Activated CD4-positive, alpha-beta T cell treated with anti-CD3 and anti-CD28 coated beads, Interleukin-2, amount 10 ng/mL, durations not matched to agents 24 days and 14 days (primary cell): ENCODE data around the gene DNAH3. TPM values are rescaled to one million over a fixed set of nuclear protein-coding genes. Genes with fewer than 3 reads are reported as not detected.
A peak's percentile ranks its signal among the peaks of the same experiment; 100 is the strongest.
"Not testable (repeated sequence)": the region's sequence is repeated elsewhere in the genome, so short reads cannot be mapped to it uniquely, and the experiment has no call there.

ENCODE experiments used
- DNase-seq: peaks from one replicate; pipeline ENCODE4 v3.0.0; 2022
- H3K27ac Mint-ChIP-seq: one replicate; pipeline ENCODE4 v1.8.0; 2022; ENCODE audit warnings: mild to moderate bottlenecking, mixed read lengths
- H3K27me3 Mint-ChIP-seq: one replicate; pipeline ENCODE4 v1.8.0; 2022; ENCODE audit warnings: mixed read lengths
- H3K36me3 Mint-ChIP-seq: one replicate; pipeline ENCODE4 v1.8.0; 2022; ENCODE audit warnings: low read depth, mild to moderate bottlenecking, mixed read lengths
- H3K4me1 Mint-ChIP-seq: one replicate; pipeline ENCODE4 v1.8.0; 2021; ENCODE audit warnings: mixed read lengths
- H3K4me3 Mint-ChIP-seq: one replicate; pipeline ENCODE4 v1.8.0; 2022; ENCODE audit warnings: mild to moderate bottlenecking, moderate library complexity, mixed read lengths
- H3K9me3 Mint-ChIP-seq: one replicate; pipeline ENCODE4 v1.8.0; 2021; ENCODE audit warnings: mixed read lengths
- intact Hi-C: fragments of 100-400 bp; cut with micrococcal nuclease; formaldehyde crosslinking; loops from one replicate; pipeline ENCODE4 v1.15.1; 2023
- total RNA-seq: library from RNA; stranded (reverse); gene quantifications from 2 replicates; pipeline ENCODE4 v1.2.3, GENCODE V29; 2022

DNAH3 gene, protein sequence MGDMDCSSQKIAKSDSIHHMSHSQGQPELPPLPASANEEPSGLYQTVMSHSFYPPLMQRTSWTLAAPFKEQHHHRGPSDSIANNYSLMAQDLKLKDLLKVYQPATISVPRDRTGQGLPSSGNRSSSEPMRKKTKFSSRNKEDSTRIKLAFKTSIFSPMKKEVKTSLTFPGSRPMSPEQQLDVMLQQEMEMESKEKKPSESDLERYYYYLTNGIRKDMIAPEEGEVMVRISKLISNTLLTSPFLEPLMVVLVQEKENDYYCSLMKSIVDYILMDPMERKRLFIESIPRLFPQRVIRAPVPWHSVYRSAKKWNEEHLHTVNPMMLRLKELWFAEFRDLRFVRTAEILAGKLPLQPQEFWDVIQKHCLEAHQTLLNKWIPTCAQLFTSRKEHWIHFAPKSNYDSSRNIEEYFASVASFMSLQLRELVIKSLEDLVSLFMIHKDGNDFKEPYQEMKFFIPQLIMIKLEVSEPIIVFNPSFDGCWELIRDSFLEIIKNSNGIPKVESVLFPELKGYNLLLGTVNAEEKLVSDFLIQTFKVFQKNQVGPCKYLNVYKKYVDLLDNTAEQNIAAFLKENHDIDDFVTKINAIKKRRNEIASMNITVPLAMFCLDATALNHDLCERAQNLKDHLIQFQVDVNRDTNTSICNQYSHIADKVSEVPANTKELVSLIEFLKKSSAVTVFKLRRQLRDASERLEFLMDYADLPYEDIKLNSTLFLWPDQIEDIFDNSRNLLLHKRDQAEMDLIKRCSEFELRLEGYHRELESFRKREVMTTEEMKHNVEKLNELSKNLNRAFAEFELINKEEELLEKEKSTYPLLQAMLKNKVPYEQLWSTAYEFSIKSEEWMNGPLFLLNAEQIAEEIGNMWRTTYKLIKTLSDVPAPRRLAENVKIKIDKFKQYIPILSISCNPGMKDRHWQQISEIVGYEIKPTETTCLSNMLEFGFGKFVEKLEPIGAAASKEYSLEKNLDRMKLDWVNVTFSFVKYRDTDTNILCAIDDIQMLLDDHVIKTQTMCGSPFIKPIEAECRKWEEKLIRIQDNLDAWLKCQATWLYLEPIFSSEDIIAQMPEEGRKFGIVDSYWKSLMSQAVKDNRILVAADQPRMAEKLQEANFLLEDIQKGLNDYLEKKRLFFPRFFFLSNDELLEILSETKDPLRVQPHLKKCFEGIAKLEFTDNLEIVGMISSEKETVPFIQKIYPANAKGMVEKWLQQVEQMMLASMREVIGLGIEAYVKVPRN (N-terminal part only)
- total RNA-seq = 0.02 TPM in 1 of 2 replicates, not detected in the other

DNA sequence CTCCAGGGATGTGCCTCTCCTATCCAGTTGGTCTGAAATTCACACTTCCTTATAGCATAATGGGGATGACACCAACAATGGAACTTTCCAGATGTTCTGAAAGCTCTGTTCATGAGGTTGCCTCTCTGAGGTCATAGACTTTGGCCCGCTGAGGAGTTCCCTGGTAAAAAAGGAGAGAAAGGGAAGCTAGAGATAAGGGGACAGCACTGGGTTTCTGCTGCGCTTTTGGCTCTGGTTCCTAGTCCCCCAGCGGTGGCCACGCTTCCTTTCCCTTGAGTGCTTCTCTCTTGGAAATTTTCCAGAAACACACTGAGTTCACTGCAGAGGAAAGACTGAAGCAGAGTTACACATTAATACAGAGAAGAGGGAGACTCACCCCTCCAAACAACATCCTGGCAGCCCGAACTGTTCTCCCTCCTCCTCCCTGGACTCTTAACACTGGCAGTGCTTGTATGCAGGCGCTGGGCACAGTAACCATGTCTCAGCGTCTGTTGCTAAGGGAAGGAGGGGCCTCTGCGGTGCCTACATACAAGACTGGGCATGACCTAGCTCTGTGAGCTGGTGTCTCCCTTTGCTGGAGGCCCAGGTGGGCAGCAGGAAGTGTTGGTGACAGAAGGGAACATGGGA is at the start of gene DNAH3:
Gene DNAH3, minus strand, starts transcription at position 472 of the 627 bp plus-strand sequence. CDS start 527 bp downstream, outside the sequence.
- no peak for DNase-seq
- peaks cover 20% of the 10 kb centered on the region for H3K27me3 Mint-ChIP-seq
- no peaks in the 10 kb centered on the region for H3K36me3 Mint-ChIP-seq
- intact Hi-C loops = loop anchor here (10.0 kb wide), 2 partner anchors 124 to 404 kb away; partner anchors contain the start of gene CRYM
- no peaks in the 10 kb centered on the region for H3K4me1 Mint-ChIP-seq
- H3K9me3 Mint-ChIP-seq = no peaks in the 10 kb centered on the region
- no peak within 1 kb of the TSS for H3K27ac Mint-ChIP-seq
- no peak within 1 kb of the TSS for H3K4me3 Mint-ChIP-seq

DNA sequence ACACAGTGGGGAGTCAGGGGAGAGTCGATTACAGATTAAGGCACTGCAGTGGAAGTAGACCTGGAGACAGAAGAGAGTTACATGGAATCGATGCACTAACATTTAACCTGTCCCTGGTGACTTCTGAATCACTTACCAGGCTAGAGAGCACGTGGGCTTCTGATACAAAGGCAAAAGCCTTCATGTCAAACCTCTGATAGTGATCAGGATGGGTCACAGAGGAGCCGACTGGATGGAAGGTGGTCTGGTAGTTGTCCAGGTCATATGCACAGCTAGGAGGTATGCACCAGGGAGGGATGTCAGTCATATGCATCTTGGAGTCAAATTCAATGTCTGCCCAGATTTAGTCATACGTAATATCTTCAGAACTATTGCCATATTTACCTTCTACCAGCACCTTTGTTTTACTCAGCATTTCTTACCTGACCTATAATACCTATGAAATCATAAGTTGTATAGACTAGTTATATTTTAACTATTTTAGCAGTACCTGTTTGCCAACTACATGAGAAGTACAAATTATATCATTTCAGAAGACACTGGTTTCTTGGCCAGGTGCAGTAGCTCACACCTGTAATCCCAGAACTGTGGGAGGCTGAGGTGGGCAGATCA is 49.1 kb upstream of the DNAH3 start:
- H3K27me3 Mint-ChIP-seq = peaks cover 24% of the 10 kb centered on the region
- H3K36me3 Mint-ChIP-seq = no peaks in the 10 kb centered on the region
- DNase-seq = no peak
- no peaks in the 10 kb centered on the region for H3K9me3 Mint-ChIP-seq
- no peak overlapping the region for H3K27ac Mint-ChIP-seq
- no peak overlapping the region for H3K4me3 Mint-ChIP-seq
- peaks cover 7% of the 10 kb centered on the region for H3K4me1 Mint-ChIP-seq
- intact Hi-C loops = no loop called here

DNA sequence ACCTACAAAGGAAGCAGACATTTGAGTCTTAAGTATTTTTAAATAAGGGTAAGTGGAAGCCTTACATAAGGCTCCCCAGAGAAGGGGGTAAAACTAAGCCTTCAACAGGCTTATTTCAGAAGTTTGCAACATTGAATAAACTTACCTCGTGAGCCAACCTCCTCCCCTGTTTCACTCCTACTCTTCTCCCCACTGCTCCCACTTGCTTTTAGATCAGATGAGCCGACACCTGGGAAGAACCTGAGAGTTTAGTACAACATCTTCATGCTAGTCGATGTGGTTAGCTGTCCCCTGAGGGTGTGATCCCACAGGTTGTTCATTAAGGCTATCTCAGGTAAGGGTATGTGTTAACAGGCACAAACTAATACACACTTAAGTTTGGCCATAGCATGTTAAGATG is 47.0 kb upstream of the DNAH3 start:
- no peak for DNase-seq
- intact Hi-C loops = no loop called here
- H3K27ac Mint-ChIP-seq = no peak overlapping the region
- H3K4me3 Mint-ChIP-seq = no peak overlapping the region
- no peaks in the 10 kb centered on the region for H3K36me3 Mint-ChIP-seq
- peaks cover 11% of the 10 kb centered on the region for H3K4me1 Mint-ChIP-seq
- H3K27me3 Mint-ChIP-seq = peaks cover 25% of the 10 kb centered on the region
- no peaks in the 10 kb centered on the region for H3K9me3 Mint-ChIP-seq

DNA sequence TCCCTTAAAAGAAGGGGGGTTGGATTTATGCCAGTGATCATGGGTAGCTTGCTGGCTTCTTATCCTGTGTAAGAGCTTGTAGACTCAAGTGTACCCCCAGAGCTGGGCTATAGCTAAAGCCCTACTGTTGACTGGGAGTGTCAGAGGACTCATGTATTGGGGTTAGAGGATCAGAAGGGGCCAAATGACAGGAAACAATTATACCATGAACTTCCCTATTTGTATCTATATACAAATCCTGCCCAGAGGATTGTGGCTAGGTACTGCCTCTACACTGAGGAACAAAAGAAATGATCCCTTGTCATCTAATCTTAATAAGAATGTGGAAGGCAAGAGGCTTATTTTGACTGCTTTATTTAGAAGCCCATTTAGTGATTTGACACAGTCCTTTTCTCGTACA is 46.5 kb upstream of the DNAH3 start:
- H3K27ac Mint-ChIP-seq = no peak overlapping the region
- H3K4me3 Mint-ChIP-seq = no peak overlapping the region
- no peaks in the 10 kb centered on the region for H3K36me3 Mint-ChIP-seq
- H3K9me3 Mint-ChIP-seq = no peaks in the 10 kb centered on the region
- peaks cover 11% of the 10 kb centered on the region for H3K4me1 Mint-ChIP-seq
- H3K27me3 Mint-ChIP-seq = peaks cover 22% of the 10 kb centered on the region
- intact Hi-C loops = no loop called here
- no peak for DNase-seq

DNA sequence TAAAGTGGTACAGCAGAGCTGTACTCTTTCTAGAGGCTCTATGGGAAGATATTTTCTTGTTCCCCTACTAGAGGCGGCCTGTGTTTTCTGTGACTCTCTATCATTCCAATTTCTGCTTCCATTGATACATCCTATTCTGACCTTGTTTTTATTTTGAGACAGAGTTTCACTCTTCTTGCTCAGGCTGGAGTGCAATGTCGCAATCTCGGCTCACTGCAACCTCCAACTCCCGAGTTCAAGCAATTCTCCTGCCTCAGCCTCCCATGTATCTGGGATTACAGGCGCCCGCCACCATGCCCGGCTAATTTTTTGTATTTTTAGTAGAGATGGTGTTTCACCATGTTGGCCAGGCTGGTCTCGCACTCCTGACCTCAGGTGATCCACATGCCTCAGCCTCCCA is 44.7 kb upstream of the DNAH3 start:
- Mint-ChIP-seq H3K27me3 (peaks cover 19% of the 10 kb centered on the region), H3K4me1 (peaks cover 13% of the 10 kb centered on the region)
- H3K9me3 Mint-ChIP-seq, H3K4me3 Mint-ChIP-seq, H3K27ac Mint-ChIP-seq, H3K36me3 Mint-ChIP-seq, intact Hi-C loops, DNase-seq: not testable (repeated sequence)

DNA sequence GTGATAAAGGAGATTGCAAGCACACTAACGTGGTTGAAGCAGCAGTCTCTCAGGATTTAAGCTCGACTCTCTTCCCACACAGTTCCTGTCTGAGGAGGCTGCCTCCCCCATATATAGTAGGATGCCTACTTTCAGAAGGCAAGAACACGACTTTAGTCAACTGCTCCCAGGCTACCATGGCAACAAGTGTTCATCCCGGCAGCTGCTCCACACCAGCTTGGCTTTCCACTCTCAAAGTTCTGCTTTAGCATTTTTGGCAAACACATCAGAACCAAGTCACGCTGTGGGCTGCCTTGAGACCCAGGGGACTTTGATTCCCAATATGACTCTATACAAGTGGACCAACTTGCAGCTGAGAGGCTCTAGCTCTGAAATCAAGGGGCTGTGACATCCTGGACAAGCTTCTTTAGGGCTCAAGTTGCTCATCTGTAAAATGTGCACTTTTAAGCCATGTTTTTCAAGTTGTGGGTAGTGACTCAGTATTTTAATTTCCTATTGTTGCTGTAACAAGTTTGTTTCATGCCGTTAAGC is 44.2 kb upstream of the DNAH3 start:
- intact Hi-C loops = no loop called here
- Mint-ChIP-seq H3K27ac (peak overlapping the region; percentile 3), H3K9me3 (no peaks in the 10 kb centered on the region), H3K4me3 (no peak overlapping the region), H3K27me3 (peaks cover 21% of the 10 kb centered on the region), H3K4me1 (peaks cover 13% of the 10 kb centered on the region), H3K36me3 (no peaks in the 10 kb centered on the region)
- DNase-seq = no peak

DNA sequence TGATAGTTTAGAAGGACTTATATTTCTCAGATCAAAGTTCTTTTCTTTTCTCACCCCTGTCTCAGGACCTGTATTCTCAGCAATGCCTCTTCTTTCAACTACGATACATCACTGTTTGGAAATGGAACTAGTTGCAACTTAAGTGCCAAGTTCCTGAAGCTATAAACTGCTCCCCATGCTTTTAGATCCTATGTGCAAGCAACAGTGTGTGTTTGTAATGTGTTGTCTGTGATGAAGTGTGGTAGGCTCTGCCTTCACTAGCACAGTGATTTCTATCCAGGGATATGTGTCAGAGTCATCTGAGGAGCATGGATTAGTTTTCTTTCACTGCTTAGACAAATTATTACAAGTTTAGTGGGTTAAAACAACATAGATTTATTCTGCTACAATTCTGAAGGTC is 42.3 kb upstream of the DNAH3 start:
- intact Hi-C loops = no loop called here
- no peak for DNase-seq
- Mint-ChIP-seq H3K36me3 (no peaks in the 10 kb centered on the region), H3K9me3 (no peaks in the 10 kb centered on the region), H3K27me3 (peaks cover 12% of the 10 kb centered on the region), H3K4me3 (no peak overlapping the region), H3K27ac (no peak overlapping the region), H3K4me1 (peaks cover 19% of the 10 kb centered on the region)

DNA sequence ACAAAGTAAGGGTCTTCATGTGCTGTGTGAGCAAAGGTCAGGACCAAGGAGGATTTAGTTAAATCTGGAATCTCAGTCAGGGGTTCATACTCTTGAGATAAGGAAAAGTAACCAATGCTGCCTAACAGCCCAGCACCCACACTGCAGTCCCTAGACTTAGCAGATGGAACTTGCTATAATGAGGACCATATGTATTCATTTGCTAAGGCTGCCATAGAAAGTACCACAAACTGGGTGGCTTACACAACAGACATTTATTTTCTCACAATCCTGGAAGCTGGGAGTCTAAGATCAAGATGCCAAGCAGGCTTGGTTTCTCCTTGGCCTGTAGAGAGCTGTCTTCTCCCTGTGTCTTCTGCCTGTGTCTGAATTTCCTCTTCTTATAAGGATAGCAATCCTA is 40.0 kb upstream of the DNAH3 start:
- H3K27me3 Mint-ChIP-seq = peaks cover 9% of the 10 kb centered on the region
- intact Hi-C loops = no loop called here

DNA sequence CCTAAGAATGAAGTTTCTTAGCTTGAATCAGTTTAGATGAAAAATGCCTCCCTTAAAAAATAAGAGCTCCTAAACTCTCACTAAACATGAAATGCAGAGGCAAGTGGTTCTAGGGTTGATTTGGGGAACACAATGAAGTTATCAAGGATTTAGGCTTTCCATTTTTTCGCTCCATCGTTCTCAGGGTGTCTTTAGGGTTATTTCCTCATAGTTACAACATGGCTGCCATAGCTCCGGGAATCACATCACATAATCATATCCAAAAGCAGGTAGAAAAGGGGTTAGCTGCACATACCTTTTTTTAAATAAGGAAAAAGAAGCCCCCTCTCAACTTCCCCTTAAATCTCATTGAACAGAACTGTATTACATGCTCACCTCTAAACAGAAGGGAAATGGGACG is 39.4 kb upstream of the DNAH3 start:
- H3K36me3 Mint-ChIP-seq = no peaks in the 10 kb centered on the region
- peaks cover under 1% of the 10 kb centered on the region for H3K9me3 Mint-ChIP-seq
- H3K27me3 Mint-ChIP-seq = peaks cover 9% of the 10 kb centered on the region
- no peak overlapping the region for H3K4me3 Mint-ChIP-seq
- H3K4me1 Mint-ChIP-seq = peaks cover 19% of the 10 kb centered on the region
- no peak for DNase-seq
- H3K27ac Mint-ChIP-seq = no peak overlapping the region
- intact Hi-C loops = no loop called here

More for the DNA sequence above, 40.0 kb upstream of the DNAH3 start:
- no peak for DNase-seq
- Mint-ChIP-seq H3K4me1 (peaks cover 19% of the 10 kb centered on the region), H3K4me3 (no peak overlapping the region), H3K27ac (no peak overlapping the region), H3K36me3 (no peaks in the 10 kb centered on the region), H3K9me3 (no peaks in the 10 kb centered on the region)

DNA sequence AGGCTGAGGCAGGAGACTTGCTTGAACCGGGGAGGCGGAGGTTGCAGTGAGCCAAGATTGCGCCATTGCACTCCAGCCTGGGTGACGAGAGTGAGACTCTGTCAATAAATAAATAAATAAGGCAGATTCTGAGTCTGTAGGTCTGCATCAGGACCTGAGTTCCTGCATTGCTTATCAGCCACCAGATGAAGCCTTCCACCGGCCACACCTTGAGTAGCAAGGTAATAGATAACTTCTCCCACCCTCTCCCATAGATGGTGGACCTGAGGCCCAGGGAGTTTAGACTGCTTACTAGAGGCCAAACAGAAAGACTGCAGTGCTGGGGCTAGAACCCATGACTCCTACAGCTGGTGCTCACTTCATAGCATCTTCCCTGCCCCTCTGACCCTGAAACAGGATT is 38.7 kb upstream of the DNAH3 start:
- no peak for DNase-seq
- Mint-ChIP-seq H3K4me3 (no peak overlapping the region), H3K27ac (no peak overlapping the region), H3K36me3 (peaks cover 4% of the 10 kb centered on the region), H3K9me3 (peaks cover 8% of the 10 kb centered on the region), H3K27me3 (peaks cover 7% of the 10 kb centered on the region), H3K4me1 (peaks cover 17% of the 10 kb centered on the region)
- intact Hi-C loops = loop anchor here (2.0 to 10.0 kb wide), 2 partner anchors 111 to 365 kb away; no protein-coding TSS in a partner anchor

DNA sequence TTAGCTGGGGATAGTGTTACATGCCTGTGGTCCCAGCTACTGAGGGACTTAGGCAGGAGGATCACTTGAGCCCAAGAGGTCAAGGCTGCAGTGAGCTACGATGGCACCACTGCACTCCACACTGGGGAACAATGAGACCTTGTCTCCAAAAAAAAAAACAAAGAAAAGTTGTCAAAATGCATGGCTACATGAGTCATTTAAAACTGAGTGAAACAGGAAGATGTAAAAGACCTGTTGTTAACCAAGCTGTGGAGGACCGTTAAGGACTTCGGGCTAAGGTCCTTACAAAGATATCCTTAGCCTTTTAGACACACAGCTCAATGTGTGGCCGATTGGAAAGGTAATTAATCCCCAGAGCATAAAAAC is 35.7 kb upstream of the DNAH3 start:
- intact Hi-C loops = loop anchor here (10.0 kb wide), 1 partner anchor 368 kb away; no protein-coding TSS in a partner anchor
- H3K36me3 Mint-ChIP-seq = peaks cover 22% of the 10 kb centered on the region
- no peak overlapping the region for H3K4me3 Mint-ChIP-seq
- H3K4me1 Mint-ChIP-seq = peaks cover 15% of the 10 kb centered on the region
- no peak overlapping the region for H3K27ac Mint-ChIP-seq
- peaks cover 4% of the 10 kb centered on the region for H3K27me3 Mint-ChIP-seq
- no peak for DNase-seq
- peaks cover 11% of the 10 kb centered on the region for H3K9me3 Mint-ChIP-seq

DNA sequence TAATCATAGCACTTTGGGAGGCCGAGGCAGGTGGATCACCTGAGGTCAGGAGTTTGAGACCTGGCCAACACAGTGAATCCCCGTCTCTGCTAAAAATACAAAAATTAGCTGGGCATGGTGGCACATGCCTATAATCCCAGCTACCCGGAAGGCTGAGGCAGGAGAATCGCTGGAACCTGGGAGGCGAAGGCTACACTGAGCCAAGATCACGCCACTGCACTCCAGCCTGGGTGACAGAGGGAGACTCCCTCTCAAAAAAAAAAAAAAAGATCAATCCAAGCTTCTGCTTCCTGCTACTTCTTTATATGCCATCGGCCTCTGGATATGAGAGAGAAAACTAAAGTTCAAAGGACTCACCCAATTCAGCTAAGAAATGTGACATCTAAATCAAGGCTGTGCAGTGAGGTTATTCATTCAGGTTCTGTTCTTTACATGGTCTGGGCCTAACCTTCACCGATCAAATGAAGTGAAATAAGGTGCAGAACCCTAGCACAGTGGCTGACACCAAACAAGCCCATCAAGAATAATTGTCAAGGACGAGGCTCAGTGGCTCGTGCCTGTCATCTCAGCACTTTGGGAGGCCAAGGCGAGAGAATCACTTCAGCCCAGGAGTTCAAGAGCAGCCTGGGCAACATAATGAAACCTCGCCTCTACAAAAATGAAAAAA is 35.1 kb upstream of the DNAH3 start:
- intact Hi-C loops = loop anchor here (10.0 kb wide), 1 partner anchor 369 kb away; no protein-coding TSS in a partner anchor
- H3K4me3 Mint-ChIP-seq = no peak overlapping the region
- peaks cover 27% of the 10 kb centered on the region for H3K36me3 Mint-ChIP-seq
- H3K9me3 Mint-ChIP-seq = peaks cover 11% of the 10 kb centered on the region
- no peak overlapping the region for H3K27ac Mint-ChIP-seq
- H3K27me3 Mint-ChIP-seq = peaks cover 4% of the 10 kb centered on the region
- DNase-seq = no peak
- H3K4me1 Mint-ChIP-seq = peaks cover 15% of the 10 kb centered on the region
